Measurements from ENCODE around the gene NKX6-2.

Gene NKX6-2

GRCh38 chr10:132768346-132769248, 17.4 kb downstream of the NKX6-2 start:
- Histone ChIP-seq H3K9me3 (ENCODE audit: severe bottlenecking) (no peaks in the 10 kb centered on the region), H3K27ac (ENCODE audit: poor library complexity, severe bottlenecking) (no peak overlapping the region), H3K4me3 (ENCODE audit: severe bottlenecking) (no peak overlapping the region), H3K4me1 (ENCODE audit: insufficient read depth, poor library complexity, severe bottlenecking) (no peaks in the 10 kb centered on the region), H3K27me3 (ENCODE audit: insufficient read depth, poor library complexity, severe bottlenecking) (no peaks in the 10 kb centered on the region), H3K36me3 (ENCODE audit: low read depth) (no peaks in the 10 kb centered on the region)
- ATAC-seq (ENCODE audit: low read depth) (no peak), DNase-seq (ENCODE audit: low spot score) (no peak)
- TF ChIP-seq CTCF (IDR thresholded peaks at IDR 0.05; ENCODE audit: poor library complexity, severe bottlenecking): no peak

- Histone ChIP-seq H3K36me3 (ENCODE audit: low read depth) (no peaks in the 10 kb centered on the region), H3K9me3 (ENCODE audit: severe bottlenecking) (no peaks in the 10 kb centered on the region), H3K27me3 (ENCODE audit: insufficient read depth, poor library complexity, severe bottlenecking) (no peaks in the 10 kb centered on the region), H3K4me3 (ENCODE audit: severe bottlenecking) (no peak overlapping the region), H3K27ac (ENCODE audit: poor library complexity, severe bottlenecking) (no peak overlapping the region), H3K4me1 (ENCODE audit: insufficient read depth, poor library complexity, severe bottlenecking) (no peaks in the 10 kb centered on the region)
- DNase-seq (ENCODE audit: low spot score): no peak
- TF ChIP-seq CTCF (IDR thresholded peaks at IDR 0.05; ENCODE audit: poor library complexity, severe bottlenecking): no peak
- ATAC-seq (ENCODE audit: low read depth): no peak
Observed at GRCh38 chr10:132766291-132766690, 19.7 kb downstream of the NKX6-2 start.

- Histone ChIP-seq H3K4me3 (ENCODE audit: severe bottlenecking) (no peak overlapping the region), H3K27ac (ENCODE audit: poor library complexity, severe bottlenecking) (no peak overlapping the region), H3K4me1 (ENCODE audit: insufficient read depth, poor library complexity, severe bottlenecking) (no peaks in the 10 kb centered on the region), H3K27me3 (ENCODE audit: insufficient read depth, poor library complexity, severe bottlenecking) (no peaks in the 10 kb centered on the region), H3K9me3 (ENCODE audit: severe bottlenecking) (no peaks in the 10 kb centered on the region), H3K36me3 (ENCODE audit: low read depth) (no peaks in the 10 kb centered on the region)
- ATAC-seq (ENCODE audit: low read depth) (no peak), DNase-seq (ENCODE audit: low spot score) (no peak)
- TF ChIP-seq CTCF (IDR thresholded peaks at IDR 0.05; ENCODE audit: poor library complexity, severe bottlenecking): no peak
Observed at GRCh38 chr10:132765435-132765834, 20.5 kb downstream of the NKX6-2 start.

GRCh38 chr10:132764108-132764507, 21.8 kb downstream of the NKX6-2 start:
- ATAC-seq (ENCODE audit: low read depth) (no peak), DNase-seq (ENCODE audit: low spot score) (no peak)
- no peak overlapping the region for H3K4me3 ChIP-seq (ENCODE audit: severe bottlenecking)
- no peaks in the 10 kb centered on the region for H3K4me1 ChIP-seq (ENCODE audit: insufficient read depth, poor library complexity, severe bottlenecking)
- no peaks in the 10 kb centered on the region for H3K9me3 ChIP-seq (ENCODE audit: severe bottlenecking)
- no peaks in the 10 kb centered on the region for H3K27me3 ChIP-seq (ENCODE audit: insufficient read depth, poor library complexity, severe bottlenecking)
- no peak overlapping the region for H3K27ac ChIP-seq (ENCODE audit: poor library complexity, severe bottlenecking)
- no peak for TF ChIP-seq CTCF (IDR thresholded peaks at IDR 0.05; ENCODE audit: poor library complexity, severe bottlenecking)
- H3K36me3 ChIP-seq (ENCODE audit: low read depth): no peaks in the 10 kb centered on the region

GRCh38 chr10:132763545-132763944, 22.4 kb downstream of the NKX6-2 start:
- Histone ChIP-seq H3K27me3 (ENCODE audit: insufficient read depth, poor library complexity, severe bottlenecking) (no peaks in the 10 kb centered on the region), H3K4me3 (ENCODE audit: severe bottlenecking) (no peak overlapping the region), H3K9me3 (ENCODE audit: severe bottlenecking) (no peaks in the 10 kb centered on the region), H3K27ac (ENCODE audit: poor library complexity, severe bottlenecking) (no peak overlapping the region), H3K4me1 (ENCODE audit: insufficient read depth, poor library complexity, severe bottlenecking) (no peaks in the 10 kb centered on the region), H3K36me3 (ENCODE audit: low read depth) (no peaks in the 10 kb centered on the region)
- ATAC-seq (ENCODE audit: low read depth): no peak
- no peak for TF ChIP-seq CTCF (IDR thresholded peaks at IDR 0.05; ENCODE audit: poor library complexity, severe bottlenecking)
- no peak for DNase-seq (ENCODE audit: low spot score)
